HAP-1 (cell line): Measurements from ENCODE around the gene NUP37.
A peak's percentile ranks its signal among the peaks of the same experiment; 100 is the strongest.
"Not testable (repeated sequence)": the region's sequence is repeated elsewhere in the genome, so short reads cannot be mapped to it uniquely, and the experiment has no call there.

Source experiments
- DNase-seq, 2 experiments: peaks; one replicate each; pipeline ENCODE4 v3.0.0-alpha.2; 2016 to 2020; ENCODE audit warnings: low spot score in 2 of 2
- H3K27me3 ChIP-seq: fragments of 250-450 bp; sonication (Bioruptor Pico); 2 replicates; pipeline ENCODE4 v1.5.1; 2020; ENCODE audit warnings: low read depth, mild to moderate bottlenecking, moderate library complexity
- H3K36me3 ChIP-seq: fragments of 250-450 bp; sonication (Bioruptor Pico); replicated peaks from 2 replicates; pipeline ENCODE4 v1.5.1; 2020; ENCODE audit warnings: mild to moderate bottlenecking
- H3K4me1 ChIP-seq: fragments of 250-450 bp; sonication (Bioruptor Pico); 2 replicates; pipeline ENCODE4 v1.5.1; 2020; ENCODE audit warnings: mild to moderate bottlenecking
- H3K4me3 ChIP-seq: fragments of 250-450 bp; sonication (Bioruptor Pico); 2 replicates; pipeline ENCODE4 v1.5.1; 2020; ENCODE audit warnings: mild to moderate bottlenecking, moderate library complexity
- H3K9me3 ChIP-seq: fragments of 250-450 bp; sonication (Bioruptor Pico); 2 replicates; pipeline ENCODE4 v1.5.1; 2020; ENCODE audit warnings: mild to moderate bottlenecking, moderate library complexity
- in situ Hi-C: fragments of 300-500 bp; cut with MboI; formaldehyde crosslinking; loops from 3 replicates; pipeline ENCODE4 v1.14.3; 2020; ENCODE audit warnings: low sequenced_read_pairs, inconsistent platforms, mixed read lengths

Gene NUP37

DNA sequence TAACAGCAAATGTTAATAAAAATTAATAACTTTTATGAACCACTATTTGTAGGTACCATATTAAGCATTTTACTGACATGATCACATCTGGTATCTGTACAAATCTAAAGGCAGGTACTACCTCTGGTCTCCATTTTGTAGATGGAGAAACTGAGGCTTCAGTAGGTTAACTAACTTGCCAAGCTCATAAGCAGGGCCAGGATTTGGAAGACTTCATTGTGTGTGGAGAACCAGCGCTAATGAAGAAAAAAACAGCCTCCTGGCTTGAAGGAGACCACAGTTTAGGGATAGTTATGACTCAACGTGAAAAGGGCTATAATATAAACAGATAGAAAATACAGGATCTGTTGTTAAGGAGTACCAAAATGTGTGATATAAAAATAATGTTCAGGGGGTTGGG, 1.0 kb downstream of the NUP37 start:
- Histone ChIP-seq H3K27me3 (no peaks in the 10 kb centered on the region), H3K4me1 (peaks cover 14% of the 10 kb centered on the region), H3K4me3 (peak overlapping the region; percentile 81), H3K36me3 (peaks cover 40% of the 10 kb centered on the region), H3K9me3 (no peaks in the 10 kb centered on the region)
- in situ Hi-C loops: no loop called here
- DNase-seq: no peak

DNA sequence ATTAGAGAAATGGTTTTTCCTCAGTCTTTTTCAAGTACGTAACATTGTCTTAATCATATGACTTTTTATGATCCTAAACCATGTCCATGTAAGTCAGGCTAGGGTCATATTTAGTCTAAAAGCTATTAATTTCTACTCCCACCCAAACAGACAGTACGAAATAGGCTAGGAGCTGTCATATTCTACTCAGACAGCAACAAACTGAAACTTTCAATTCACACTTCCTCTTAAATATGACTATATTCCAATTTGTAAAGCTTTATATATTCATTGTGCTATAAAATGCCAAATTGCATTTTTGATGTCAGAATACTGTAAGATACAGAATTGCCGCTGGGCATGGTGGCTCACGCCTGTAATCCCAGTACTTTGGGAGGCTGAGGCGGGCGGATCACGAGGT, 3.5 kb downstream of the NUP37 start:
- no peak for DNase-seq
- peaks cover 4% of the 10 kb centered on the region for H3K4me1 ChIP-seq
- in situ Hi-C loops: no loop called here
- H3K4me3 ChIP-seq: no peak overlapping the region
- H3K36me3 ChIP-seq: peaks cover 46% of the 10 kb centered on the region
- no peaks in the 10 kb centered on the region for H3K9me3 ChIP-seq
- H3K27me3 ChIP-seq: no peaks in the 10 kb centered on the region

DNA sequence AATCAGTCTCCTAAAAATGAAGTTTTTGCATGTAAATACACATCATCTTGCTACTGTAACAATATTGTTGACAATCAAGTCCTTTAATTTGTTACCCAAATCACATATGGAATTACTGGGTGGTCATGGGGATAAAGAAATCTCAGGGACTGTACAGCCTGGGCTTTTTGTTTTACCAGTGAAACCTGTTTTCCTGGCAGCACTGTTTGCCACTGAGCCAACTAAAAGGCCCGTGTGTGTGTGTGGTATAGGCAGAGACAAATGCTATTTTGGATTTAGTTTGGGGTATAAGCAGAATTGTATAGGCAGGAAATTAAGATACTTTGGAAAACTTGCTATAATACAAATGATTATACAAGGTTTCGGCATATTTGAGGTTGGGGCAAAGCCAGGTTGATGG, 5.7 kb downstream of the NUP37 start:
- no peaks in the 10 kb centered on the region for H3K27me3 ChIP-seq
- no peaks in the 10 kb centered on the region for H3K9me3 ChIP-seq
- H3K4me3 ChIP-seq: no peak overlapping the region
- no peak for DNase-seq
- in situ Hi-C loops: no loop called here
- H3K4me1 ChIP-seq: peaks cover 4% of the 10 kb centered on the region
- H3K36me3 ChIP-seq: peaks cover 64% of the 10 kb centered on the region

DNA sequence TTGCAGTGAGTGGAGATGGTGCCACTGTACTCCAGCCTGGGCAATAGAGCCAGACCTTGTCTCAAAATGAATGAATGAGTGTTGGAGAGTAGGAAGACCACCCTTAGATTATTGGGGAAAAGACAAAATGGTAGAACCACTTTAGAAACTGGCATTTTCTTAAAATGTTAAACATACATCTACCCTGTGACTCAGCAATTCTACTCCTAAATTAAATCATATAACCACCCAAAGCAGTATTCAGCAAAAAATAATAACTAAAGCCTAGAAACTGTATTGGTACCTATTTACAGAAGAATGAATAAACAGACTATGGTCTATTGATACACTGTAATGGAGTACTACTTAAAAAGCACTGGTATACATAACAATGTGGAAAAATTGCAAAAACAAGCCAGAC, 9.1 kb downstream of the NUP37 start:
- H3K36me3 ChIP-seq: peaks cover 72% of the 10 kb centered on the region
- no peaks in the 10 kb centered on the region for H3K27me3 ChIP-seq
- in situ Hi-C loops: no loop called here
- H3K9me3 ChIP-seq: peaks cover 6% of the 10 kb centered on the region; the same call in 1 of the 2 replicates
- DNase-seq: no peak
- H3K4me1 ChIP-seq: no peaks in the 10 kb centered on the region
- no peak overlapping the region for H3K4me3 ChIP-seq

DNA sequence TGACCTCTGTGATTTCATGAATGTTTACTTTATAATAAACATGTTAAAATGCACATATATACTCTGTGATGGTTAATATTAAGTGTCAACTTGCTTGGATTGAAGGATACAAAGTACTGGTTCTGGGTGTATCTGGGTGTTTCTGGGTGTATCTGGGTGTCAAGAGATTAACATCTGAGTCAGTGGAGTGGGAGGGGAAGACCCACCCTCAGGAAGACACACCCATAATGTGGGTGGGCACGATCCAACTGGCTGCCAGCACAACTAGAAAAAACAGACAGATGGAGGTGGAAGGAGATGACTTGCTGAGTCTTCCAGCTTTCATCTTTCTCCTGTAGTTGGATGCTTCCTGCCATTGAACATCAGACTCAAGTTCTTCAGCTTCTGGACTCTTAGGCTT, 11.9 kb downstream of the NUP37 start:
- Histone ChIP-seq H3K9me3 (peaks cover 6% of the 10 kb centered on the region; the same call in 1 of the 2 replicates), H3K4me1 (no peaks in the 10 kb centered on the region), H3K4me3 (no peak overlapping the region), H3K27me3 (no peaks in the 10 kb centered on the region), H3K36me3 (peaks cover 70% of the 10 kb centered on the region)
- DNase-seq: no peak
- in situ Hi-C loops: no loop called here

DNA sequence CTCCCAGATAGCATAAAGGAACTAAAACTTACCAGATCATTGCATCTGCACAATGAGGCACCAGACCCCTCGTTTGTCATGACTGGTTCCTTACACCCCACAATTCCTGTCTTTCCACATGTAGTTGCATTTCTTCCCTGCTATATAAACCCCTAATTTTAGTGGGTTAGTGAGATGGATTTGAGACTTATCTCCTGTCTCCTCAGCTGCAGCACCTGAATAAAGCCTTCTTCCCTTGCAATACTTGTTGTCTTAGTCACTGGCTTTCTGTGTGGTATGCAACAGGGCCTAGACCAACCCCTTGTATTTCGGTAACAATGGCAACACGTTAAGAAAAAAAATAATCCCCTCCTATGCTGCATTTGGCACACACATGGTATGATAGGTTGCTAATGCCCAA, 13.0 kb downstream of the NUP37 start:
- no peaks in the 10 kb centered on the region for H3K27me3 ChIP-seq
- no peak overlapping the region for H3K4me3 ChIP-seq
- in situ Hi-C loops: no loop called here
- peaks cover 6% of the 10 kb centered on the region; the same call in 1 of the 2 replicates for H3K9me3 ChIP-seq
- no peak for DNase-seq
- peaks cover 68% of the 10 kb centered on the region for H3K36me3 ChIP-seq
- H3K4me1 ChIP-seq: no peaks in the 10 kb centered on the region

DNA sequence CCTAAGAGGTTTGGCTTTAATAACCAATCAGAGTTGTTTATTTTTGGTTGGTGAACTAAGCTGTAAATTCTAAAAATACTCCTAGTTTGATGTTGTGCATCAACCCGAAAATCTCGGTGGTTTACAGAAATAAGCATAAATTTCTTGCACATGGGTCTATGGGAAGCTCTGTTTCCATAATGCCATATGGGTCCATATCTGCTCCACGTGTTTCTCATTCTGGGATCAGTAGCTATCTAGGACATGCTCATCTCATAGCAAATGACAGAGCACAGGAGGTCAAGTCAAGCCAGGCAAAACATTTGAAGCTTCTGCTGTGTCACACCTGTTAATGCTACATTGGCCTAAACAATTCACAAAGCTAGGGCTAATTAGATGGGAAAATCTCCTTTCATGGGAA, 23.1 kb downstream of the NUP37 start:
- H3K4me3 ChIP-seq: no peak overlapping the region
- DNase-seq: no peak
- H3K27me3 ChIP-seq: no peaks in the 10 kb centered on the region
- peaks cover 43% of the 10 kb centered on the region for H3K36me3 ChIP-seq
- H3K4me1 ChIP-seq: no peaks in the 10 kb centered on the region
- in situ Hi-C loops: no loop called here
- H3K9me3 ChIP-seq: no peaks in the 10 kb centered on the region

DNA sequence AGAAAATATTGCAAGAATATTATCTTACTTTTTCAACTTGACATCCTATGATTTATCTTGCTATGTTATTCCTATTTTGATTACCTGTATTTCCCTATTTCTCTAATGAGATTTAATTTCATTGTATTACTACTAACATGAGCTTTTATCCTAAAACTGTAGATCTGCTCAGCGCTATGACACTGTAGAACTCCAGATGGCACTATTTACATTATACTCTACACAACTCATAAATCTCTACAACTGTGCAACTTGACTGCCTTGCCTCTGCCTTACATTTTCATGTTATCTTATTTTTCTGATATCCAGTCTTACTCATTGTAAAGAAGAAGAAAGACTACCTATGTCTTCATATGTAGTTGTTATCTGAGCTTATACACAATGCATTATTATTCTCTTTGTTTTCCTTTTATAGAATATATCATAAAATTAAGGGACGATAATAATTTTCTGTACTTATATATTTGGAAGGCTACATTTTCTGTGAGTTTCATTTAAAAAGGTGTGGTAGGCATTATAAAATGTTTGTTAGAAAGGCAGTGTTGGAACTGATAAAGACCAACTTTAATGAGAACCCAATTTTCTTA, 24.1 kb downstream of the NUP37 start:
- H3K36me3 ChIP-seq: peaks cover 43% of the 10 kb centered on the region
- H3K4me3 ChIP-seq: no peak overlapping the region
- H3K9me3 ChIP-seq: no peaks in the 10 kb centered on the region
- in situ Hi-C loops: no loop called here
- no peaks in the 10 kb centered on the region for H3K27me3 ChIP-seq
- H3K4me1 ChIP-seq: no peaks in the 10 kb centered on the region
- peak in 1 of 2 experiments; percentile 25 for DNase-seq

DNA sequence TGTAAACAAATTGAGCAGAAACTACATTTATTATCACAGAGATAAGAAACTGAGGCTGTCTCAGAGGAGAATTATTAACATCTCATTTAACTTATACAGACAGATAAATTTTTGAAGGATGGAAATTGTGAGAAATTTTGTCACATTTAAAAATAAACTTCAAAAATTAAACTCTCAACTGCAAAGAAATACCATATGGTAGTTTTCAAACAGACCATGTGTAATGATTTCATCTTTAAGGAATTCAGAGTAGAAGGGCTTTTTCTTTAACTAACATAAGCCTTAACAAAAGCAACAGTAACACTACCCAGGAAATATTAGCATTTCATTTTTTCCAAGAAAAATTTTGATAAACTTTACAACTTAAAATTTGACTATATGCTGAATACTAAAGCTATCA, 26.6 kb downstream of the NUP37 start:
- Histone ChIP-seq H3K36me3 (peaks cover 33% of the 10 kb centered on the region), H3K9me3 (no peaks in the 10 kb centered on the region), H3K4me1 (no peaks in the 10 kb centered on the region), H3K4me3 (no peak overlapping the region), H3K27me3 (no peaks in the 10 kb centered on the region)
- DNase-seq: no peak
- in situ Hi-C loops: no loop called here

DNA sequence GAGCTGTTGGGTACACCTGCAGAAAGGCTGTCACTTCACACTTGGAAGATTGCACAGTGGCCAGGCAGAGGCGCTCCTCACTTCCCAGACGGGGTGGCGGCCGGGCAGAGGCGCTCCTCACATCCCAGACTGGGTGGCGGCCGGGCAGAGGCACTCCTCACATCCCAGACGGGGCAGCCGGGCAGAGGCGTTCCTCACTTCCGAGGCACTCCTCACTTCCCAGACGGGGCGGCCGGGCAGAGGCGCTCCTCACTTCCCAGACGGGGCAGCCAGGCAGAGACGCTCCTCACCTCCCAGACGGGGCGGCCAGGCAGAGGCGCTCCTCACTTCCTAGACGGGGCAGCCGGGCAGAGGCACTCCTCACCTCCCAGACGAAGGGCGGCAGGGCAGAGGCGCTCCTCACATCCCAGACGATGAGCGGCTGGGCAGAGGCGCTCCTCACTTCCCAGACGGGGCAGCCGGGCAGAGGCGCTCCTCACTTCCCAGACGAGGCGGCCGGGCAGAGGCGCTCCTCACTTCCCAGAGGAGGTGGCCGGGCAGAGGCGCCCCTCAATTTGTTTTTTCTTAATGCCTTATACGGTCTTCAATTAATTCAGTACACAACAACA, 30.6 kb downstream of the NUP37 start:
- H3K36me3 ChIP-seq: peaks cover 16% of the 10 kb centered on the region

DNA sequence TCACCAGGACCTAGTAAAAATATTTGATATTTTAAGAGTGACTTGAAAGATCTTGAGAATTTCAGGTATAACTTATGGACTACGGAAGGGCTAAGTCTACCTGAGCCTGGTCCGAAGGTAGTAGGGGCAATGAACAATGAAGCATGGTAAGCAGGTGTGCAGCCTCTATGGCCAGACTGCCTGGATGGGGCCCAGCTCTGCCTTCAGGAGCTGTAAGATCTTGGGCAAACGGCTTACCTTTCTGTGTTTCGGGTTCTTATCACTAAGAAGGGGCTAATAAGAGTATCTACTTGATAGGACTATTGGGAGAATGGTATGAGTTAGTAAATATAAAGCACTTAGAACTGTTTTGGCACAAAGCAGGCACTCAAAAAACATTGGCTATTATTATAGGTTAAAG, 39.1 kb downstream of the NUP37 start:
- in situ Hi-C loops: no loop called here
- Histone ChIP-seq H3K36me3 (peaks cover 46% of the 10 kb centered on the region), H3K4me3 (no peak overlapping the region), H3K27me3 (no peaks in the 10 kb centered on the region), H3K9me3 (no peaks in the 10 kb centered on the region), H3K4me1 (peaks cover 11% of the 10 kb centered on the region; the same call in 1 of the 2 replicates)
- DNase-seq: no peak

More for the DNA sequence above, 30.6 kb downstream of the NUP37 start:
- in situ Hi-C loops, DNase-seq, H3K27me3 ChIP-seq, H3K9me3 ChIP-seq, H3K4me1 ChIP-seq, H3K4me3 ChIP-seq: not testable (repeated sequence)

DNA sequence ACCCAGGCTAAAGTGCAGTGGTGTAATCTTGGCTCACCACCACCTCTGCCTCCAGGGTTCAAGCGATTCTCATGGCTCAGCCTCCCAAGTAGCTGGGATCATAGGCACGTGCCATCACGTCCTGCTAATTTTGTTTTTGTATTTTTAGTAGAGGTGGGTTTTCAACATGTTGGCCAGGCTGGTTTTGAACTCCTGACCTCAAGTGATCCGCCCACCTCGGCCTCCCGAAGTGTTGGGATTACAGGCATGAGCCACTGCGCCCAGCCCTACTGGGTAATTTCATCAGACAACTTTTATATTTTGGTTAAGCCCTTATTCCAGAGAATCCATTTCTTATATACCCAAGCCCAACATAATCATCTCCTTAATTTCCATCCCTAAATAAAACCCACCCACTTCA, 47.8 kb downstream of the NUP37 start:
- H3K4me3 ChIP-seq, in situ Hi-C loops, H3K9me3 ChIP-seq, H3K27me3 ChIP-seq, H3K36me3 ChIP-seq, DNase-seq, H3K4me1 ChIP-seq: not testable (repeated sequence)

DNA sequence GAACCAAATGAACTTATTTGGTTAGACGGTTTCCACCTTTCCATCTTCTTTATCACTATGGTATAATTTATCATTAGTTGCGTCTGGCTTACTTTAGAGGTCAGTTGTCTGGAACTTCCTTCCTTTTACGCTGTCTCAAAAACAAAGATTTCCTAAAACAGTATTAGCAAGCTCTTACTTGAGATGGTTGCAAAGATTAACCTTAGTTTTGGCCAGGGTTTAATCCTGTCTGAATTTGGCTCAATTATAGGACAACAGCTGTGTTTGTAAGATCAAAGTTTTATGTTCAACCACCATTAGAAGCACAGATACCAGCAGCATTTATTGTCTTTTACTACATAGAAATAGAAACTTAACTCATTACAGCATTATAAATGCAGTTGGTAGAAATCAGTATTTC, 50.2 kb downstream of the NUP37 start:
- Histone ChIP-seq H3K9me3 (no peaks in the 10 kb centered on the region), H3K4me1 (no peaks in the 10 kb centered on the region)
- in situ Hi-C loops: no loop called here

DNA sequence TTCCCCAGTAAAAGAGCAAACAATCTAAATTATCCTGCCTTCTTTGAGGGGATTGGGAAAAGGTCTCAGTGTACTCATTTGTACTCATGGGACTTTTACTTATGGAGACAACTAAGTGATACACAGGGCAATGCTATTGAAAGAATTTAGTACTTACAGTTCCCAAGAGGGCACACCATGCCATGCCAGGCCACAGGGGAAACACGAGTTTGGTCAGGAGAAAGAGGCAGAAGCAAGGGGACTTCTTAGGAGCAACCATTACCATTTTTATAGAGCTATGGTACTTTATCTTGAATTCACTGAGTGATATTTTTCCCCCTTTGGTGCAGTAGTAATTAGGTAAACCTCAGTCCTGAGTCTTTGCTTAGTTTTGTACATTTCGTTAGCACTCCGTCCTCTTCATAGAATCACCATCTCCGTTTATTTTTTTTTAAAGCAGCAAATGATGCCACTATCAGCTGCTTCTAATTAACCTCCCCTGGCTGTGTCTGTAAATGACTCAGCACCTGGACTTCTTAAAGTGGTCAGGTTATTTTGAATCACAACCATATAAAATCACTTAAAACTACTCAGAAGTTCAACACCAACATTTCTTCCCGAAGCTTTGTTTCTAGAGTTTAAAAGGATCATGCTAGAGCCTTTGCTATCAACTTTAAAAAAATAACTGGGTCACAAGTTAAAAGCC, 52.2 kb downstream of the NUP37 start:
- Histone ChIP-seq H3K36me3 (no peaks in the 10 kb centered on the region), H3K4me3 (no peak overlapping the region), H3K27me3 (no peaks in the 10 kb centered on the region), H3K9me3 (no peaks in the 10 kb centered on the region), H3K4me1 (no peaks in the 10 kb centered on the region)
- no peak for DNase-seq
- in situ Hi-C loops: no loop called here

More for the DNA sequence above, 50.2 kb downstream of the NUP37 start:
- Histone ChIP-seq H3K36me3 (no peaks in the 10 kb centered on the region; the same call in none of the 2 replicates), H3K27me3 (no peaks in the 10 kb centered on the region), H3K4me3 (no peak overlapping the region)
- no peak for DNase-seq
